ENCODE data around the gene TMC6.

TMC6 gene

GRCh38 chr17:78134899-78135385 lies 6.4 kb upstream of the TMC6 start:
- DNase-seq: no peak

- no peak for DNase-seq
Measured at GRCh38 chr17:78133971-78134898, 5.7 kb upstream of the TMC6 start.

GRCh38 chr17:78133179-78133951 lies 4.8 kb upstream of the TMC6 start:
- DNase-seq: no peak

GRCh38 chr17:78132767-78133178 lies 4.2 kb upstream of the TMC6 start:
- DNase-seq: no peak

GRCh38 chr17:78132084-78132676 lies 3.6 kb upstream of the TMC6 start:
- DNase-seq: no peak

- no peak for DNase-seq
Measured at GRCh38 chr17:78131172-78132083, 2.9 kb upstream of the TMC6 start.

GRCh38 chr17:78130437-78131101 lies 2.0 kb upstream of the TMC6 start, which contains the start of gene TMC8:
TSS of gene TMC8 (plus strand) at chr17:78130771. CDS start at chr17:78131589, 818 bp downstream.
- DNase-seq: no peak

- DNase-seq: no peak
Measured at GRCh38 chr17:78130090-78130436, 1.5 kb upstream of the TMC6 start.

GRCh38 chr17:78129351-78130089 lies 965 bp upstream of the TMC6 start:
- no peak for DNase-seq

- DNase-seq: no peak
Measured at GRCh38 chr17:78127888-78128550, 536 bp downstream of the TMC6 start.

GRCh38 chr17:78127239-78127887 lies 1.2 kb downstream of the TMC6 start:
- no peak for DNase-seq

- DNase-seq: no peak
Measured at GRCh38 chr17:78126895-78127238, 1.7 kb downstream of the TMC6 start.

- DNase-seq: no peak
Measured at GRCh38 chr17:78125976-78126894, 2.3 kb downstream of the TMC6 start.

GRCh38 chr17:78125138-78125913 lies 3.2 kb downstream of the TMC6 start:
- DNase-seq: no peak

GRCh38 chr17:78124836-78125137 lies 3.8 kb downstream of the TMC6 start:
- no peak for DNase-seq

- no peak for DNase-seq
Measured at GRCh38 chr17:78124081-78124835, 4.3 kb downstream of the TMC6 start.

- DNase-seq: no peak
Measured at GRCh38 chr17:78123258-78123929, 5.2 kb downstream of the TMC6 start.
